Activated naive CD8-positive, alpha-beta T cell treated with anti-CD3 and anti-CD28 coated beads, Interleukin-2, amount 50 U/mL, for 24 hours (primary cell): ENCODE measurements around the gene SNED1.
"Not testable (repeated sequence)": the region's sequence is repeated elsewhere in the genome, so short reads cannot be mapped to it uniquely, and the experiment has no call there.

ENCODE experiments used
- ATAC-seq: fragments of 150-1000 bp; cut with Tn5 transposase; one replicate; pipeline ENCODE4 v1.10.0; 2021
- DNase-seq: peaks from one replicate; pipeline ENCODE4 v3.0.0; 2021
- H3K27ac Mint-ChIP-seq: one replicate; pipeline ENCODE4 v1.8.0; 2021; ENCODE audit warnings: mild to moderate bottlenecking, mixed read lengths
- H3K27me3 Mint-ChIP-seq: one replicate; pipeline ENCODE4 v1.8.0; 2021; ENCODE audit warnings: mixed read lengths
- H3K36me3 Mint-ChIP-seq: one replicate; pipeline ENCODE4 v1.8.0; 2021; ENCODE audit warnings: low read depth, mixed read lengths
- H3K4me1 Mint-ChIP-seq: one replicate; pipeline ENCODE4 v1.8.0; 2021; ENCODE audit warnings: mixed read lengths
- H3K4me3 Mint-ChIP-seq: one replicate; pipeline ENCODE4 v1.8.0; 2021; ENCODE audit warnings: mild to moderate bottlenecking, moderate library complexity, mixed read lengths
- H3K9me3 Mint-ChIP-seq: one replicate; pipeline ENCODE4 v1.8.0; 2021; ENCODE audit warnings: mixed read lengths

Gene SNED1

DNA sequence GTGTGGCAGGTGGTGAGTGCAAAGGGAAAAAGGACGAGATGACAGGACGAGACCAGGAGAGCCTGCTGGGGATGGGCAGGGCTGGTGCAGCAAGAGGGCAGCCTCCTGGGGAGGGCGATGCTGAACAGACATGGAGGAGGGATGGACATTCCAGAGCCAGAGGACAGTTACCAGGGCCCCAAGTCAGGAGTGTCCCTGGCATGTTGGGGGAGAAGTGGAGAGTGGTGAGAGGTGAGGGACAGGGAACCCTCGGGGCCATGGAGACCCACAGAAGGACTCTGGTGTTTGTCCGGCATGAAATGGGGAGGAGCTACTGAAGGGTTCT, 84.6 kb downstream of the SNED1 start:
- Mint-ChIP-seq H3K36me3 (peaks cover 22% of the 10 kb centered on the region), H3K9me3 (peaks cover 8% of the 10 kb centered on the region), H3K4me3 (no peak overlapping the region), H3K4me1 (no peaks in the 10 kb centered on the region), H3K27me3 (no peaks in the 10 kb centered on the region), H3K27ac (no peak overlapping the region)
- ATAC-seq (no peak), DNase-seq (no peak)

DNA sequence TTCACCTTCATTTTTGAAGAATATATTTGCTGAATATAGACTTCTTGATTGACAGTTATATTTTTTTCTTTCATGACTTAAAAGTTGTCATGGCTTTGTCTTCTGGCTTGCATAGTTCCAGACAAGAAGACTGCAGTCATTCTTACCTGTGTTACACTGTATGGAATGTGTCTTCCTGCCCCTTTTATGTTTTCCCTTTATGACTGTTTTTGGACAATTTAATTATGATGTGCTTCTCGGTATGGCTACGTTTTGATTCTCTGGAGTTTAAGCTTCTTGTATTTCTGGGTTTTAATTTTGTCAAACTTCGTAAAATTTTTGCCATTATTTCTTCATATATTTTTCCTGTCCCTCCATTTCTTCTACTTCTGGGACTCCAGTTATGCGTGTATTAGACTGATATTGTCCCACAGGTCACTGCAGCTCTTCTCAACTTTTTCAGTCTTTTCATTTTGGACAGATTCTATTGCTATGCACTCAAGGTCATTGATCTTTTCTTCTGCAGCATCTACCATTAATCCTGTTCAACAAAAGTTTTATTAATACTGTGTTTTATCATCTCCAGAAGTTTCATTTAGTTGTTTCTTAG, 86.5 kb downstream of the SNED1 start:
- Mint-ChIP-seq H3K4me1 (peaks cover 9% of the 10 kb centered on the region), H3K27me3 (no peaks in the 10 kb centered on the region), H3K36me3 (peaks cover 35% of the 10 kb centered on the region), H3K27ac (no peak overlapping the region), H3K9me3 (peaks cover 8% of the 10 kb centered on the region), H3K4me3 (no peak overlapping the region)
- DNase-seq: no peak
- no peak for ATAC-seq

DNA sequence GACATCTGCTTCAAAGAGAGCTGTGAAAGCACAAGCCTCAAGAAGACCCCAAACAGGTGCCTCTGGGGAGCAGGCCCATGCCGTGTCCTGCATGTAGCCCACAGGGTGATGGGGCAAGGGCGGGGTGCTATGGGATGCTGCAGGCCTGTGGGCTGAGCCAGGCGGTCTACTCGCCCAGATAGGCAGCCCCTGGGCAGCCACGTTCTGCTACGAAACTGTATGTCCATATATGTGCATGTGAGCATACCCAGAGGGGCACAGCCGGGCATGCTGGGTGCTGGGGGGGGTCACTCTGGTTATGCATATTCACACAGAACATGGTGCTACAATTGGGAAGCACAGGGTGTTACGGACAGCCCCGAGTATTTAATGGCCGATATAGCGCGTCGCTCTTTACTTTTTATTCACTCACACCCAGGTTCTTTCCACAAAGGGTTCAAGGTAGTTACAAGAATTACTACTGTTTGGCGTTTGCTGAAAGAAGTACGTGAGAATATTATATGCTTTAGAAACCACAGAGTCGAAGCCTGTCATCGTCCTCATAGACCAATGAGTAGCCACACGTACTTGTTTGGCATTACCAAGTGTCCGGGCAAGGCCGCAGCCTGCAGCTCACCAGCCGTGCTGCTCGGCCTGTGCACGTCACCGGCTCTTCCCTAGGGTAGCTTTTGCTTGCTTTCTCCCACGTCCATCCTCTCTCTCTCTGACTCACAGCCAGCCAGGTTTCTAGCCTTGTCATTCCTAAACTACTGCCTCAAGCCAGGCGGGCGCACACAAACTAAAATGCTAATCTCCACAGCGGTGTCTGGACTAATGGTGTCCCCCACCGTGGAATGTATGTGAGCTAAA, 89.2 kb downstream of the SNED1 start:
- Mint-ChIP-seq H3K4me3 (no peak overlapping the region), H3K4me1 (peaks cover 9% of the 10 kb centered on the region), H3K27me3 (no peaks in the 10 kb centered on the region), H3K27ac (no peak overlapping the region), H3K36me3 (peaks cover 37% of the 10 kb centered on the region), H3K9me3 (peaks cover 8% of the 10 kb centered on the region)
- ATAC-seq (peak; percentile 27), DNase-seq (no peak)

- Mint-ChIP-seq H3K36me3 (peaks cover 37% of the 10 kb centered on the region), H3K27ac (no peak overlapping the region), H3K27me3 (no peaks in the 10 kb centered on the region), H3K4me3 (no peak overlapping the region), H3K9me3 (peaks cover 8% of the 10 kb centered on the region), H3K4me1 (peaks cover 9% of the 10 kb centered on the region)
- ATAC-seq: no peak
- DNase-seq: no peak
Measured at GRCh38 chr2:241088376-241088775, 90.0 kb downstream of the SNED1 start.

- peaks cover 9% of the 10 kb centered on the region for H3K4me1 Mint-ChIP-seq
- H3K4me3 Mint-ChIP-seq: no peak overlapping the region
- H3K9me3 Mint-ChIP-seq: peaks cover 8% of the 10 kb centered on the region
- ATAC-seq: no peak
- H3K27me3 Mint-ChIP-seq: no peaks in the 10 kb centered on the region
- peak overlapping the region; percentile 12 for H3K27ac Mint-ChIP-seq
- H3K36me3 Mint-ChIP-seq: peaks cover 37% of the 10 kb centered on the region
- DNase-seq: no peak
Measured at GRCh38 chr2:241088791-241089732, 90.6 kb downstream of the SNED1 start.

GRCh38 chr2:241091201-241091600, 92.8 kb downstream of the SNED1 start:
- Mint-ChIP-seq H3K27me3 (no peaks in the 10 kb centered on the region), H3K9me3 (no peaks in the 10 kb centered on the region), H3K4me3 (no peak overlapping the region), H3K36me3 (peaks cover 41% of the 10 kb centered on the region), H3K27ac (no peak overlapping the region), H3K4me1 (peaks cover 21% of the 10 kb centered on the region)
- DNase-seq (no peak), ATAC-seq (no peak)

GRCh38 chr2:241091734-241092445, 93.5 kb downstream of the SNED1 start:
- H3K4me1 Mint-ChIP-seq: peaks cover 28% of the 10 kb centered on the region
- no peak for DNase-seq
- no peak overlapping the region for H3K27ac Mint-ChIP-seq
- H3K27me3 Mint-ChIP-seq: no peaks in the 10 kb centered on the region
- H3K4me3 Mint-ChIP-seq: no peak overlapping the region
- no peak for ATAC-seq
- no peaks in the 10 kb centered on the region for H3K9me3 Mint-ChIP-seq
- peaks cover 39% of the 10 kb centered on the region for H3K36me3 Mint-ChIP-seq

DNA sequence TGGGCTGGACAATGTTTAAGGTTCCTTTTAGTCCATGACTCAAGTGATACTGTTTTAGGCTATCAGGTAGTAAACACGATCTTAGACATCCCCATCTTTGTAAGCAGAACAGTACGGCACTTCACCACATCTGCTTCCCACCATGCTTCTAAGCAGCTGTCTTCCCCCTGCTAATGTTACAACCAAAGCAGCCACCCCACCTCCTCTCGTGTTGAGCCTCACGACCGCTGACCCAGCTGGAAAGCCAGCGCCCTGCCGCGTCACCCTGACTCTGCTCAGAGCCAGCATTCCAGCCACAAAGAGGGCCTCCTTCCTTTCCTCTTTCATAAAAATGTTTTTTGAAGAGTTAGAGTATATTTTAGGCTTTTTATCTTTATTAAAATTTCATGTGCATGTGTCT, 94.3 kb downstream of the SNED1 start:
- ATAC-seq (no peak), DNase-seq (no peak)
- peaks cover 46% of the 10 kb centered on the region for H3K36me3 Mint-ChIP-seq
- peaks cover 36% of the 10 kb centered on the region for H3K4me1 Mint-ChIP-seq
- H3K27ac Mint-ChIP-seq: no peak overlapping the region
- no peaks in the 10 kb centered on the region for H3K27me3 Mint-ChIP-seq
- no peak overlapping the region for H3K4me3 Mint-ChIP-seq
- H3K9me3 Mint-ChIP-seq: no peaks in the 10 kb centered on the region

GRCh38 chr2:241093133-241093781, 94.8 kb downstream of the SNED1 start:
- ATAC-seq, H3K9me3 Mint-ChIP-seq, DNase-seq, H3K4me3 Mint-ChIP-seq, H3K27me3 Mint-ChIP-seq, H3K27ac Mint-ChIP-seq: not testable (repeated sequence)
- Mint-ChIP-seq H3K36me3 (peaks cover 46% of the 10 kb centered on the region), H3K4me1 (peaks cover 39% of the 10 kb centered on the region)

- peaks cover 41% of the 10 kb centered on the region for H3K4me1 Mint-ChIP-seq
- no peaks in the 10 kb centered on the region for H3K9me3 Mint-ChIP-seq
- H3K36me3 Mint-ChIP-seq: peaks cover 42% of the 10 kb centered on the region
- H3K4me3 Mint-ChIP-seq: no peak overlapping the region
- DNase-seq (no peak), ATAC-seq (no peak)
- H3K27ac Mint-ChIP-seq: no peak overlapping the region
- H3K27me3 Mint-ChIP-seq: no peaks in the 10 kb centered on the region
Measured at GRCh38 chr2:241094172-241094571, 95.8 kb downstream of the SNED1 start.

DNA sequence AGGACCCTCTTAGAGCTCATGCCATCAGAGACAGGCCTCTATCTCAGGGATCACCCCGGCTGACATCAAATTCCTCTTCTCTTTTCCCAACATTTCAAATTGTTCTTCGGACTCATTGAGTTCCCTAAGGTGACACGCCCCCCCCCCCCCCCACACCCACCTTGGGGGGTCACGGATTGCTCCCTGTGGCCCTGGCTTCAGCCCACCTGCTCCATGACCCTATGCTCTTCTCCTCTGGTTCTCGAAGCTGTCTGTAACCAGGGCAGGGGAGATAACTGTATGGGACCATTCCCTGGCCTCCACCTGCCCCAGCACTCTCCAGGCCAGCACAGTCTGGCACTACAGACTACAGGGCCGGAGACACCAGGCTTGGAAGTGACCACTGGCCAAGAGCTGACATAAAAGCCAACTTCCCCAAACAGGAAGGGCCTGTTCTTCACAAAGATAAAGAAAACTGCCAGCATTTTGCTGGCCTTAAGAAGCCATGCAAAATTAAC, 96.6 kb downstream of the SNED1 start:
- no peak overlapping the region for H3K4me3 Mint-ChIP-seq
- DNase-seq (no peak), ATAC-seq (no peak)
- H3K9me3 Mint-ChIP-seq: no peaks in the 10 kb centered on the region
- no peak overlapping the region for H3K27ac Mint-ChIP-seq
- H3K27me3 Mint-ChIP-seq: no peaks in the 10 kb centered on the region
- H3K36me3 Mint-ChIP-seq: peaks cover 45% of the 10 kb centered on the region
- H3K4me1 Mint-ChIP-seq: peaks cover 45% of the 10 kb centered on the region

DNA sequence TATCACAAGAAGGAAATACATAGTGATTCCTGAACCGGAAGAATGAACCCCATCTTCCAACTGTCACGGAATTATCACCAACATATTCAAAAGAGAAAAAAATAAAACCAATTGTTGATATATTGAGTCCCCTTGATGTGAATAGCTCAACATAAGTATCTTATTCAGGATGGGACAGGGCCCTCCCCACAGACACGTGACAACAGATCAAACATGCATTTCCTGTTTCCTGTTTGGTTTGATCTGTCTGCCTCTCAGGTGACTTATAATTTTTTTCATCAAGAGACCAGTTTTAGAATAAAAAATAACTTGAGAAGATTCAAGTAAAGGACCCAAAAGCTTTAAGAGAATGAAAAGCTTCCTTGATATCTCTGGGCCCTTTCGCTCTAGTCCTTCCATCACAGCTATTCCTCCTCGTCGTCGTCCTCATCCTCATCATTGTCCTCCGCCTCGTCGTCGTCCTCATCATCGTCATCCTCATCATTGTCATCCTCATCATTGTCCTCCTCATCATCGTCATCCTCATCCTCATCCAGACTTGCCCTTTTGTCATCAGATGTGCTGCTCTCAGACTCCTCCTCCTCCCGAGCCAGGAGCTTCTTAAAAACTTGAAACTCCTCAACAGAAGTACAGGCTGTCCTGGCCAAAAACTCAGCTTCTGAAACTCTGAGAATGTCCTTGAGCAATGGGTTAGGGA, 97.3 kb downstream of the SNED1 start:
- Mint-ChIP-seq H3K27ac (peak overlapping the region; percentile 87), H3K27me3 (no peaks in the 10 kb centered on the region), H3K36me3 (peaks cover 45% of the 10 kb centered on the region), H3K9me3 (no peaks in the 10 kb centered on the region), H3K4me1 (peaks cover 49% of the 10 kb centered on the region), H3K4me3 (no peak overlapping the region)
- DNase-seq (no peak), ATAC-seq (no peak)

DNA sequence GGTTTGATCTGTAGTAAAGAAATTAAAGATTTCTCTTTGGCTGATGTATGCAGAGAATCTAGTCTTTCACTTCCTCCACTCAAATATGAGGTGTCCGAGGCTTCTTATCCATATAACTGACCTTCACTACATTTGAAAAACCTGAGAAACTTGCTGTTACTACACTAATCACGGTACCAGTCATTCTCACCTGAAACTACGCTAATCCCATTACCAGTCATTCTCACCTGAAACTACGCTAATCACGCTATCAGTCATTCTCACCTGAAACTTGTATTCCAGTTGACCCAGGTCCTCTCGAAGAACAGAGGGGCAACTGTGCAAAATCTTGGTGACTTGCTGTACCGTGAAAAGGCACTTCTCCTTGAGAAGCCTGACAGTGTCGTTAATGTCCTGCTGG, 98.6 kb downstream of the SNED1 start:
- Mint-ChIP-seq H3K27ac (peak overlapping the region; percentile 55), H3K4me3 (no peak overlapping the region), H3K27me3 (no peaks in the 10 kb centered on the region), H3K9me3 (no peaks in the 10 kb centered on the region), H3K36me3 (peaks cover 43% of the 10 kb centered on the region), H3K4me1 (peaks cover 51% of the 10 kb centered on the region)
- no peak for DNase-seq
- ATAC-seq: peak; percentile 37
